ENCODE measurements around the gene NFKBIB.
"Not testable (repeated sequence)": the region's sequence is repeated elsewhere in the genome, so short reads cannot be mapped to it uniquely, and the experiment has no call there.

The NFKBIB gene, protein sequence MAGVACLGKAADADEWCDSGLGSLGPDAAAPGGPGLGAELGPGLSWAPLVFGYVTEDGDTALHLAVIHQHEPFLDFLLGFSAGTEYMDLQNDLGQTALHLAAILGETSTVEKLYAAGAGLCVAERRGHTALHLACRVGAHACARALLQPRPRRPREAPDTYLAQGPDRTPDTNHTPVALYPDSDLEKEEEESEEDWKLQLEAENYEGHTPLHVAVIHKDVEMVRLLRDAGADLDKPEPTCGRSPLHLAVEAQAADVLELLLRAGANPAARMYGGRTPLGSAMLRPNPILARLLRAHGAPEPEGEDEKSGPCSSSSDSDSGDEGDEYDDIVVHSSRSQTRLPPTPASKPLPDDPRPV

DNA sequence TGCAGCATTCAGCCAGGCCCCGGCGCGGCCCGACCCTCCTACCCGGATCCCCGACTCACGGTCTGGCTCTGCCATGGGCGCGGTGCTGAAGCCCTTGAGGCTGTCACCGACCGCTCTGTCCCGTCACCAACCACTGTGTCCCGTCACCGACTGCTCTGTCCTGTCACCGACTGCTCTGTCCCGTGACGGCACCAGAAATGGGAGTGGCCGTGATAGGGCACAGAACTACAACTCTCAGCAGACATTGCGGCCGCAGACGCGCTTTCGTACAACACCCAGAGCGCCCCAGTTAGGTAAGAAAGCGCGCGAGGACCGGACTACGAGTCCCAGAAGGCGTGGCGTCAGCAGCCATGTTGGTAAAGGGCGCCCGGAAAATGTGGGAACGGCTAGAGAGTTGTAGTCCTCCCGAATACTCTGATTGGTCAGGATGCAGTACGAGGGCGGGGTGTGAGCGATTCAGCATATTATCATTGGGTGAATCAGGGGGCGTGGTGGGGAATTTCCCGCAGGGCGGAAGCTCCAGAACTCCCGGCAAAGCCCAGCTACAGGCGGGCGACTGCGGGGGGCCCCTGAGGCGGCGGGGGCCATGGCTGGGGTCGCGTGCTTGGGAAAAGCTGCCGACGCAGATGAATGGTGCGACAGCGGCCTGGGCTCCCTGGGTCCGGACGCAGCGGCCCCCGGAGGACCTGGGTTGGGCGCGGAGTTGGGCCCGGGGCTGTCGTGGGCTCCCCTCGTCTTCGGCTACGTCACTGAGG is at the start of gene NFKBIB, which contains the start of gene SIRT2:
Gene NFKBIB, plus strand, starts transcription at position 523 of the 755 bp plus-strand sequence. Its CDS starts 64 bp downstream, at position 587.
Gene SIRT2, minus strand, starts transcription at position 172 of the 755 bp plus-strand sequence. Its CDS starts 97 bp downstream, at position 75.
- H3K4me3 ChIP-seq (ENCODE audit: low read depth, low read length): peak within 1 kb of the TSS; percentile 78

DNA sequence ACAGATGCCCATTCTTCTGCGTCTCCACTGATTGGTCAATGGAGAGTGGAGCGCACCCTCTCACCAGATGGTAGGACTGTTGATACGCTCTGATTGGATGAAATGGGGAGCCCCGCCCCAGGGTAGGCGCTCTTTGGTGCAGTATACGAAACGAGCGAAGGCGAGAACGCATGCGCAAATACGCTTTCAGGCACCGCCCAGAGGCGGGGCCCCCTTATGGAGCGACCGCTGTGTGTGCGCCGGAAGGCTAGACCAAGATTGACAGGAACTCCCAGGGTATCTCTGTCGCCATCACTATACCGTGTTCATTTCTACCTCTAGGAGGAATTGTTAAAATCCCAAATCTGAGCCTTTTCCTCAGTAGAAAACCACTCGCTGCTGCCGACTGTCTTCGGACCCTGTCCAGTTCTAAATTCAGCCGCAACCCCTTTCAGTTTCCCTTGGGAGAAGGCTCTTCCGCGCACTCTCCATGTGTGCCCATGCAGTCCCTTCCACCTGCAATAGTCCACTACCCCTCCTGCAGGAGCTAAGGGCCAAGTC is 49.3 kb upstream of the NFKBIB start:
- H3K4me3 ChIP-seq (ENCODE audit: low read depth, low read length): peak overlapping the region; percentile 62

DNA sequence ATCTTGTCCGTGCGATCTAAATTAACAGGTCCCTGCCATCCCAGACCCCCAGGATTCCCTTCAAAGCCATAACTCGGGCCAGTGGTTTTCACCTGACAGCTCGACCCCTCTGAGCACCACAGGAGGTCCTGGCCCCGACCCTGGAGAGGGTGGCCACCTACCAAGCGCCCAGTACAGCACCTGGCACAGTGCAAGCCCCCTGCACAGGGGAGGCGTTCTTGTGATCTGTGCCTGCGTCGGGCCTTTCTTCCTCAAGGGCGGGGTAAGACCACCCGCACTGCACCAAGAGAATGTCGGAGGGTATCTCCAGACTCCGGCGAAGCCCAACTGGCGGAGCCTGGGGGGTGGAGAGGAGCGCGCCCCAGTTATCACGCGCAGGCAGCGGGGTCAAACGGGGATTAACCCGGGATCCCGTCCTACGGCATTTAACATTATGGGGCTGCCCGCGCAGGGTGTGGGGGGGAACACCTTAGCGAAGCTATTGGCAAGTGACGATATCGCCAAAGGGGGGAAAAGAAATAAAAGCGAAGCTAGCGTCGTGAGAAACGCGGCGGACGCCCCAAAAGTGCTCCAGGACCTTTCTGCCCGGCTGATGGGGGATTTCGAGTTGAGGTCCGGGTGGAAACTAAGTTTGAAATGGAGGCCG is 48.7 kb upstream of the NFKBIB start:
- peak overlapping the region; percentile 62 for H3K4me3 ChIP-seq (ENCODE audit: low read depth, low read length)

DNA sequence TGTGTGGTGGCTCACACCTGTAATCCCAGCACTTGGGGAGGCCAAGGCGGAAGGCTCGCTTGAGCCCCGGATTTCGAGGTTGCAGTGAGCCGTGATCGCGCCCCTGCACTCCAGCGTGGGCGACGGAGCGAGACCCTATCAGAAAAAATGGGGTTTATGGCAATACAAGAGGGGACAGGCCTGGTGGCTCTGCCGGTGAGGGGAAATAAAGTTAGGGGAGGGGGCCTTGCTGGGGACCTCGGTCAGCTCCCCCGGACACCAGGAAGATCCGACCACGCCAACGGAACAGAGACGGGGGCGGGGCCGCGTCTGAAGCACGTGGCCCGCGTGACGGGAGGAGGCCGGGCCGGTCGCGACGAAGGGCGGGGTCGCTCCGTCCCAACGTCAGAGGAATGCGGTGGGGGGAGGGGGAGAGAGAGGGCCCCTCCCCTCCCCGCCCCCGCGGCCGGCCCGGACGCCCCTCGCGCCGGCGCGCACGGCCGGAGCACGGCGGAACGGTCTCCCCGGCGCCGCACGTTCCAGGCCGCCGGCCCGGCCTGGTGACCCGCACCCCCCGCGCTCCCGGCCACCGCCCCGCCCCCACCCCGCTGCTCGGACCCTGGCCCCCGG is 48.0 kb upstream of the NFKBIB start:
- H3K4me3 ChIP-seq (ENCODE audit: low read depth, low read length): peak overlapping the region; percentile 73

DNA sequence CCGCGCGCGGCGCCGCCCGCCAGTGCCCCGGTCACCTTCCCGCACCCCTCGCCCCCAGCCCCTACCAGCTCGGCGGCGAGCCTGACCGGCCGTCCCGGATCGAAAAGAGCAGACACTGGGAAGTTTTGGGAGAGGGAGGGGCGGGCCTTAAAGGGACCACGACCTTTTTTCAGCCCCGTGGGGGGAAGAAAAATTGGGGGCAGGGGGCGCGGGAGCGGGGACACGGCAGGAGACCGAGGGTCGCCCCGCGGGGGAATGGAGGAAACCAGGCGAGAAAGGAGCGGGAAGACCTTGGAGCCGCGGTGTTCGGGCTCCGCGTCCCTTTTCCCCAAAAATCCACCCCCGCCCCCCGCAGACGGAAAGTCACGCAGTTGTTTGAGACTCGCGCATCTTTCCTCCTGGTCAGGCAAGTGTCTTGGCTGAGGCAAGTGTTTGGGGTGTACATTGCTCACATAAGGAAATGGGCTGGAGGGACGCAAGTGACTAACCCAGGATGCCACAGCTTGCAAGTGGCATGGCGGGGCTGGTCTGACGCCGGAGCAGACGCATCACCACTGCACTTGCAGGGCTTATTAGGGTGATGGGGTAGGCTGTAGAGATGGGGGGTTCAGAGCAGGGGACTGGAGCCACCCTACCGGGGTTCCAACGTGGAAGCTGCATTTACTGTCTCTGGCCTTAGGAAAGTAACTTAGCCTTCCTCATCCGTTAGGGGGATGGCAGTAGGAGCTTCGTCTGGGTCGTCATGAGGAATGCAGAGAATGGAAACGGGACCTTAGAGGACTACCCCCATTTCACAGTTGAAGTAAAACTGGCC is 47.3 kb upstream of the NFKBIB start:
- H3K4me3 ChIP-seq (ENCODE audit: low read depth, low read length): peak overlapping the region; percentile 73

DNA sequence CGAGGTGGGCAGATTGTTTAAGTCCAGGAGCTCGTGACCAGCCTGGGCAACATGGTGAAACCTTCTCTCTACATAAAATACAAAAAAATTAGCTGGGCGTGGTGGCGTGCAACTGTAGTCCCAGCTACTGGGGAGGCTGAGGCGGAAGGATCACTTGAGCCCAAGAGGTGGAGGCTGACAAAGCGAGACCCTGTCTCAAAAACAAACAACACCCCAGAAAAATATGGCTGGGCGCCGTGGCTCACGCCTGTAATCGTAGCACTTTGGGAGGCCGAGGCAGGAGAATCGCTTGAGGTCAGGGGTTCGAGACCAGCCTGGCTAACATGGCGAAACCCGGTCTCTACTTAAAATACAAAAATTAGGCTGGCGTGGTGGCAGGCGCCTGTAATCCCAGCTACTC is 46.6 kb upstream of the NFKBIB start:
- H3K4me3 ChIP-seq (ENCODE audit: low read depth, low read length): no peak overlapping the region

DNA sequence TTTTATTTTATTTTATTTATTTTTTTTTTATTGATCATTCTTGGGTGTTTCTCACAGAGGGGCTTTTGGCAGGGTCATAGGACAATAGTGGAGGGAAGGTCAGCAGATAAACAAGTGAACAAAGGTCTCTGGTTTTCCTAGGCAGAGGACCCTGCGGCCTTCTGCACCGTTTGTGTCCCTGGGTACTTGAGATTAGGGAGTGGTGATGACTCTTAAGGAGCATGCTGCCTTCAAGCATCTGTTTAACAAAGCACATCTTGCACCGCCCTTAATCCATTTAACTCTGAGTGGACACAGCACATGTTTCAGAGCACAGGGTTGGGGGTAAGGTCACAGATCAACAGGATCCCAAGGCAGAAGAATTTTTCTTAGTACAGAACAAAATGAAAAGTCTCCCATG is 44.8 kb upstream of the NFKBIB start:
- not testable (repeated sequence) for H3K4me3 ChIP-seq (ENCODE audit: low read depth, low read length)

DNA sequence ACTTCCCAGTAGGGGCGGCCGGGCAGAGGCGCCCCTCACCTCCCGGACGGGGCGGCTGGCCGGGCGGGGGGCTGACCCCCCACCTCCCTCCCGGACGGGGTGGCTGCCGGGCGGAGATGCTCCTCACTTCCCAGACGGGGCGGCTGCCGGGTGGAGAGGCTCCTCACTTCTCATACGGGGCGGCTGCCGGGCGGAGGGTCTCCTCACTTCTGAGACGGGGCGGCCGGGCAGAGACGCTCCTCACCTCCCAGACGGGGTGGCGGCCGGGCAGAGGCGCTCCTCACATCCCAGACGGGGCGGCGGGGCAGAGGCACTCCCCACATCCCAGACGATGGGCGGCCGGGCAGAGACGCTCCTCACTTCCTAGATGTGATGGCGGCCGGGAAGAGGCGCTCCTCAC is 44.0 kb upstream of the NFKBIB start:
- not testable (repeated sequence) for H3K4me3 ChIP-seq (ENCODE audit: low read depth, low read length)

DNA sequence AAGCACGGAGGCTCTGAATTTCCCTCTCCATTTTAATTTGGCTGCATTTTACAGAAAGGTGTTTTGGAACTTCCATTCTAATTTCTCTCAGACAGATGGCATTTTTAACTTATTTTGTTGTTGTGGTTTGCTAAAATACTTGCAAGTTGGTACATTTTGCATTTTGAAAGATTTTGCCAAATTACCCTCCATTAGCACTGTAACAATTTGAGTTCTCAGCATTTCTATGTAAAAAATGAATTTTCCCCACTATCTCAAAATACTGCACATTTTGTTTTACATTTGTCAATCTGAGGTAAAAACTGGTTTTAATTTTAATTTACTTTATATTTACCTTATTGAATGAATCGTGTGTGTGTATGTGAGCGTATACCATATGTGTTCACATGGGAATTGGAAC is 43.0 kb upstream of the NFKBIB start:
- no peak overlapping the region for H3K4me3 ChIP-seq (ENCODE audit: low read depth, low read length)

DNA sequence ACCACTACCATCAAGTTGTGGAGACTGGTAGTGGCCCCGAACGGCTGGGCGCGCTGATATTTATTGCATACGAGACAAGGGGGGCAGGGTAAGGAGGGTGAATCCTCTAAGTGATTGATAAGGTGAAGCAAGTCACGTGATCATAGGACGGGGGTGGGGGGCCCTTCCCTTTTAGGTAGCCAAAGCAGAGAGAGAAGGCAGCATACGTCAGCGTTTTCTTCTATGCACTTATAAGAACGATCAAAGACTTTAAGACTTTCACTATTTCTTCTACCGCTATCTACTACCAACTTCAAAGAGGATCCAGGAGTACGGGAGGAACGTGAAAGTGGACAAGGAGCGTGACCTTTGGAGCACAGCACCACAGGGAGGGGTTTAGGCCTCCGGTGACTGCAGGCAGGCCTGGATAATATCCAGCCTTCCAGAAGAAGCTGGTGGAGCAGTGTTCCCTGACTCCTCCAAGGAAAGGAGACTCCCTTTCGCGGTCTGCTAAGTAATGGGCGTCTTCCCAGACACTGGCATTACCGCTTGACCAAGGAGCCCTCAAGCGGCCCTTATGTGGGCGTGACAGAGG is 40.1 kb upstream of the NFKBIB start:
- H3K4me3 ChIP-seq (ENCODE audit: low read depth, low read length): not testable (repeated sequence)

DNA sequence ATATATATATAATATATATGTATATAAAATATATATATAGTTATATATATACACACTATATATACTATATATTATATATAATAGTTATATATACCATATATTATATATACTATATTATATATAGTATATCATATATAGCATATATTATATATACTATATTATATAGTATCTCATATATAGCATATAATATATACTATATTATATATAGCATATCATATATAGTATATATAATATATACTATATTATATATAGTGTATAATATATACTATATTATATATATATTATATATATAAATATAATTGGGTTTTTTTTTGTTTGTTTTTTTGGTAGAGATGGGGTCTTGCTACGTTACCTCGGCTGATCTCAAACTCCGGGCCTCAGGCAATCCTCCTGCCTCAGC is 38.4 kb upstream of the NFKBIB start:
- H3K4me3 ChIP-seq (ENCODE audit: low read depth, low read length): no peak overlapping the region

DNA sequence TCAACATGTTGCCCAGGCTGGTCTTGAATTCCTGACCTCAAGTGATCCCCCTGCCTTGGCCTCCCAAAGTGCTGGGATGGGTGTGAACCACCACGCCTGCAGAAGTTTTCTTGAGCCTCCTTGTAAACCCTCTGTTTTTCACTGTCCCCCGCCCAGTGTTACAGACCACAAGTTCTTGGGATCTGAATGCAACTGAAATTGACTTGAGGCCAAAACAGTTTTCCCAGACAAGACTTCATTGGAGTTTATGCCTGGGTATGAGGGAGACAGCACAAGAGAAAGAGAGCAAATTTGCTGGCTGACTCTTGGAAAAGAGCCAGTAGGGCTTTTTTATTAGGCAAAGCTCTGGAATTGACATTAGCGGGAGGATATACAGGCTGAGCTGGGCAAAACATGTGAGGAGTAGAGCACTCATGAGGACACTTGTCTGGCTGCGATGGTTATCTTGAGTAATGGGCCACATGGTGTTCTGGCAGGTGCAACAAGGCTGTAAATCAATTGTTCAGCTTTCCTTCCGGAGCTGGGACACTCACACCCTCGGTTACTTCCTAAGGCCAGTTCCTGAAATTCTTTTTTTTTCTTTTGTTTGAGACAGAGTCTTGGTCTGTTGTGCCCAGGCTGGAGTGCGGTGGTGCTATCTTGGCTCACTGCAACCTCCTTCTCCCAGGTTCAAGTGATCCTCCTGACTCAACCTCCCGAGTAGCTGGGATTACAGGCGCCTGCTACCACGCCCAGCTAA is 37.3 kb upstream of the NFKBIB start:
- no peak overlapping the region for H3K4me3 ChIP-seq (ENCODE audit: low read depth, low read length)

DNA sequence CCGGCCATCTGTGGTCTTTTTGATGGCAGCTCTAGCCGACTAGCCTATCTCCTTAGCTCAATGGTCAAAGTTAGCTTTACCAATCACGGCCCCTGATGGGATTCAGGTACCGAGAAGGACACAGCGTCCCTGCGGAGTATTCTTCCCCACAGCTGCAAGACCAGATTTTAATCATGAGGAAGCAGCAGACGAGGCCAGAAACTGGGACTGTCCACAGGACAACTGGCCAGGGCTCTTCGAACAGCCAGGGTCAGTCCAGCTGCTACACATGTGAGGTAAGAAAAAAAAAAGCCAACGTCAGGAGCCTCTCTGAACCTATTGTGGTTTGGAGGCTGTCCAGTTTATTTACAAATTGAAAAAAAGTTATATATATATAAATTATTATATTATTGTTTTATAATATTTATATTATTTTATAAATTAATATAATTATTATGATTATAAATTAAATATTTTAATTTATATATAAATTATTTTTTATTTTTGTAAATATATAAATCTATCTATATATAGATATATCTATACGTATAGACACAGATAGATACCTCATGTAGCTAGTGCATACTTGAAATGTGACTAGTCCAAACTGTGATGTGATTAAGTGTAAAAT is 32.5 kb upstream of the NFKBIB start:
- H3K4me3 ChIP-seq (ENCODE audit: low read depth, low read length): no peak overlapping the region

DNA sequence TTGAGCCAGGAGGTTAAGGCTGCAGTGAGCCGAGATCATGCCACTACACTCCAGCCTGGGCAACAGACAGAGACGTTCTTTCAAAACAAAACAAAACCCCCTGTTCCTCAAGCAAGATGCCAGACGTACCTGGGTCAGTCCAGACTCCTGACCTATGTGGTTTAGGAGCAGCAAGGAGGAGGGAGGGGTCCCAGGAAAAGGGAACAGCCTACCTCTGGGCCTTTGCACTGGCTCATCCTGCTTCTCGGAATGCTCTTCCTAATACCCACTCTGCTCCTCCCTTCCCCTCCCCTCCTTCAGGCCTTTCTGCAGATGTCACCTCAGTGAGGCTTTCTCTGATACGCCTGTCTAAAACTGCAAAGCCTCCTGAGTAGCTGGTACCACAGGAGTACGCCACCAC is 31.2 kb upstream of the NFKBIB start:
- no peak overlapping the region for H3K4me3 ChIP-seq (ENCODE audit: low read depth, low read length)

DNA sequence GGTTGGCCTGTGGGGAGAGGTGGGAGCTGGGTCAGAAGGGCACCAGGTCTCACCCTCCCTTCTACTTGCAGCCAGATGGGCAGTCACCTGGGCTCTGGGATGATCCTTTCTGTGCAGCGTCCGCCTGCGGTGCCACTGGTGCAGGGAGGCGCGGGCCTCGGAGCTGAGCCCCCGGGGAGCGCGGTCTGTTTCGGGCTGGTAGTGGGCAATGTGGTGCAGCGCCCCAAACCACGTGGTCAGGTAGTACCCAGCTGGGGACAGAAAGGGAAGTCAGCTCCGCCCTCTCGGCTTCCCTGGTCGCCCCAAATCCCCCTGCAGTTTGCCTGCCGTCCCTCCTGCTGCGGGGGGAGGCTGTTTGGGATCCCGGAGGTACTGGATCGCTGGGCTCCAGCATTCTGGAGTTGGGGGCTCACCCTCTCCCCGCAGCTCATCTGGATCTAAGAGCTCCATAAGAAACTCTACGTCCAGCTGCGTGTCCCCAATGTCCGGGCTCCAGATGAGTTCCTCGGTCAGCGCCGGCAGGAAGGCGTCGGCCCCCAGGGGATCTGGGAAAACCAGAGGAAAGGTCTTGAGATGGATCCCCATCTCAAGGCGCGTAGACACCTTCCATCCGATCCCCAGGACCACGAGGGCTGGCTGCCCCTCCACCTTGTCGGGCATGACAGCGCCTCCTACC is 30.5 kb upstream of the NFKBIB start:
- H3K4me3 ChIP-seq (ENCODE audit: low read depth, low read length): peak overlapping the region; percentile 37

DNA sequence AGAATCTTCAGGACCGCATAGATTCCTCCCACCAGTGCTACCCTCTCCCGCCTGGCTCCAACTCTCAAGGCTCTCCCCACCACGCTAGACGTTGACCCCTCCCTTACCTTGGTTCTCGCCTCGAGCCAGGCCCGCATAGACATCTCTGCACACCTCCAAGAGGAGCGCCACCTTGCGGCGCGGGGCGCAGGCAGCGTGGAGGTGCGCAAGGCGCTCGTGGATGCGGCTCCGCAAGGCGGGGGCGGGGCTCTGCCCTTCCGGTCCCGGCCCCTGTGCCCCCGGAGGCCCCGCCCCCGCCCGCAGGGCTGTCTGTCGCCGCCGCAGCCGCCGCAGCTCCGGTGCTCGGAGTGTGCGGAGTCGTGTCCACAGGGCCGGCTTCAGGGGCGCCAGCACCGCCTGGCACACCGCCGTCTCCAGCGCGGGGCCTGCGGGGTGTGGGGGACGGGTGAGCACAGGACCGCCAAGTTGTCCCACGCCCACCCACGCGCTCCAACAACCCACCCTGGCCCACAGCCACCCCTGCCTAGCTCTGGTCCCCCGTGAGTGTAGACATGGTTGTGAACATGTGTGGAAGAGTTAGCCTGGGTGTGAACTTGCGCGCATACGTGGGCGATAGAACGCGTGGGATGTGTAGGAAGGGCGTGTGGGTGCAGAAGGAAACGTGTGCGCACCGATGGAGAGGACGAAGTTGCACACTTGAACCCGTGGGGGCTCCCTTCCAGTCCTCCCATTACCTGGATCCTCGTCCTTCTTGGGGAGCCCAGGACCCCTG is 29.7 kb upstream of the NFKBIB start:
- H3K4me3 ChIP-seq (ENCODE audit: low read depth, low read length): peak overlapping the region; percentile 37

DNA sequence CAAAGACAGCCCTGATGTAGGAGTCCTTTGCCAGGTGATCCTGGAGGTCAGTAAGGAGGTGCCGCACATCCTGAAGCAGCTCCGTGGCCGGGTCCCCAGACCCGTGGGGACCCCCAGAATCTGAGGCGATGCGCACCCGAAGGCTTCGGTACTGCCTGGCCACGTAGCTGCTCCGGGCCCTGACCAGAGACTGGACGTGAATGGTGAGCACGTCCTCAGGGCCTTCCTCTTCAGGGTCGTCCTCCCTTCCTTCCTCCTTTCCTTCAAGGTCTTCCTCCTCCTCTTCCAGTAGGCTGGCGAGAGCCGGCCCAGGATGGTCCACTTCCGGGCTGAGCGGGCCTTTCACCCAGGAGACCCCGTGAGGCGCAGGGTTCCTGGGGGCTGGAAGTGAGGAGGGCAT is 29.2 kb upstream of the NFKBIB start:
- no peak overlapping the region for H3K4me3 ChIP-seq (ENCODE audit: low read depth, low read length)

Measured in iPS-11a (cell line).